ENCODE data around the gene TENT4A. TPM values are rescaled to one million over a fixed set of nuclear protein-coding genes. Genes with fewer than 3 reads are reported as not detected.

The TENT4A gene
- total and polyA plus RNA-seq, 2 of the 4 experiments (the other 2 are of a cell fraction) = 5.9 to 17.2 TPM

DNA sequence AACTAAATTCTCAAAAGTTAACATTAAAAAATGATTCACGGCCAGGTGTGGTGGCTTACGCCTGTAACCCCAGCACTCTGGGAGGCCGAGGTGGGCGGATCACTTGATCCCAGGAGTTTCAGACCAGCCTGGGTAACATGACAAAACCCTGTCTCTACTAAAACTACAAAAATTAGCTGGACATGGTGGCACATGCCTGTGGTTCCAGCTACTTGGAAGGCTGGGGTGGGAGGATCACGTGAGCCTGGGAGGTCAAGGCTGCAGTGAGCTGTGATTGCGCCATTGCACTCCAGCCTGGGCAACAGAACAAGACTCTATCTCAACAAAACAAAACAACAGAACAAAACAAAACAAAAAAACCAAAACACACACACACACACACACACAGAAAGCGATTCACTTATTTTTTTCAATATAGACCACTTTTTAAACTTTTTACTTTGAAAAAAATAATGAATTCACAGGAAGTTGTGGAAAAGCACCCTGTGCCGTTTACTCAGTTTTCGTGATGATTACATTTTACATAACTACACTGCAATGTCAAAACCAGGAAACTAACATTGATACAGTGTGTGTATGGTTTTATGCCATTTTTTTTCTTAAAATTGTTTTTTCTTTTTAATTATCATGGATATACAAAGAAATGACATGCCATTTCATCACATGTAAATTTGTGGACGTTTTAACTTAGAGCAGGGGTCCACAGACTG, 73.7 kb downstream of the TENT4A start:
- in situ Hi-C loops (cut with MboI; ENCODE audit: low sequenced_read_pairs) (no loop called here), dilution Hi-C loops (cut with HindIII; ENCODE audit: low sequenced_read_pairs, unreplicated experiment) (no loop called here), intact Hi-C loops (cut with micrococcal nuclease) (no loop called here)
- peak; percentile 55; the same call in 1 of the 2 replicates for TF ChIP-seq BHLHE40 (IDR thresholded peaks at IDR 0.05; ENCODE audit: low read depth, low read length)
- TF ChIP-seq, protein P1, sequence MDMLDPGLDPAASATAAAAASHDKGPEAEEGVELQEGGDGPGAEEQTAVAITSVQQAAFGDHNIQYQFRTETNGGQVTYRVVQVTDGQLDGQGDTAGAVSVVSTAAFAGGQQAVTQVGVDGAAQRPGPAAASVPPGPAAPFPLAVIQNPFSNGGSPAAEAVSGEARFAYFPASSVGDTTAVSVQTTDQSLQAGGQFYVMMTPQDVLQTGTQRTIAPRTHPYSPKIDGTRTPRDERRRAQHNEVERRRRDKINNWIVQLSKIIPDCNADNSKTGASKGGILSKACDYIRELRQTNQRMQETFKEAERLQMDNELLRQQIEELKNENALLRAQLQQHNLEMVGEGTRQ (IDR thresholded peaks at IDR 0.05; ENCODE audit: low read depth, low read length) = peak; percentile 54
- TF ChIP-seq RFX5 (IDR thresholded peaks at IDR 0.05; ENCODE audit: low read depth, low read length) = no peak
- peak; percentile 64 for TF ChIP-seq CEBPB (IDR thresholded peaks at IDR 0.05; ENCODE audit: low read depth, low read length)
- no peak for TF ChIP-seq RCOR1 (IDR thresholded peaks at IDR 0.05; ENCODE audit: insufficient replicate concordance, low read length)
- Histone ChIP-seq H3K9ac (ENCODE audit: low read depth, low read length) (no peak overlapping the region), H4K20me1 (ENCODE audit: insufficient read depth, low read length) (no peaks in the 10 kb centered on the region), H3K36me3 (ENCODE audit: control insufficient read depth, insufficient read depth, low read length) (no peaks in the 10 kb centered on the region), H3K4ac (ENCODE audit: low read depth, low read length) (no peak overlapping the region), H3K4me3 (ENCODE audit: insufficient read depth, low read depth, low read length) (no peak overlapping the region), H3K9me1 (ENCODE audit: insufficient read depth, low read length) (no peaks in the 10 kb centered on the region), H3K56ac (ENCODE audit: extremely low read depth, insufficient read depth, low read length) (no peak overlapping the region), H2BK20ac (ENCODE audit: low read depth, low read length) (no peak overlapping the region), H3K4me1 (ENCODE audit: control insufficient read depth, insufficient read depth, low read length) (no peaks in the 10 kb centered on the region), H2AK9ac (replicated peaks; ENCODE audit: low read depth, low read length, poor library complexity) (no peak overlapping the region), H4K91ac (ENCODE audit: insufficient read depth, low read depth, low read length) (no peak overlapping the region), H2AFZ (replicated peaks; ENCODE audit: low read length, poor library complexity) (no peak overlapping the region), H2BK120ac (ENCODE audit: low read depth, low read length) (no peak overlapping the region), H4K8ac (ENCODE audit: low read depth in 2 of 2, low read length in 2 of 2) (no peak overlapping the region), H3K79me1 (ENCODE audit: low read depth in 1 of 2, low read length in 2 of 2) (no peaks in the 10 kb centered on the region), H3K23ac (ENCODE audit: low read depth, low read length) (no peak overlapping the region), H3K27me3 (ENCODE audit: control insufficient read depth, insufficient read depth, low read length) (peaks cover 3% of the 10 kb centered on the region; the same call in 1 of the 2 replicates), H2BK5ac (ENCODE audit: low read depth, low read length, poor library complexity, severe bottlenecking) (no peak overlapping the region), H2BK15ac (ENCODE audit: low read depth, low read length) (no peak overlapping the region), H3K4me2 (ENCODE audit: low read depth, low read length) (no peak overlapping the region), H2AK5ac (ENCODE audit: low read depth, low read length) (no peak overlapping the region), H3K18ac (ENCODE audit: low read depth, low read length) (no peak overlapping the region), H3K14ac (replicated peaks; ENCODE audit: low read depth, low read length) (no peak overlapping the region), H3K27ac (ENCODE audit: insufficient read depth, low read length) (no peak overlapping the region), H3K9me3 (ENCODE audit: control insufficient read depth, insufficient read depth, low read length) (no peaks in the 10 kb centered on the region), H4K5ac (ENCODE audit: low read depth, low read length) (no peak overlapping the region)
- ATAC-seq (ENCODE audit: low read depth) = peak; percentile 49
- BruUV-seq (replicated peaks) = no TSS peak
- WGBS, 2 experiments (ENCODE audit: extremely low coverage in 2 of 2, insufficient read length in 1 of 2) = no CpG with 5 or more reads among the region's 10 CpGs
- POLR2A ChIA-PET (ENCODE audit: unreplicated experiment) = no interaction called here
- peak; percentile 12 for DNase-seq
- CTCF ChIA-PET = interaction anchor here (0.6 to 1.3 kb wide), 3 partner anchors 22 to 969 kb away, joined by 3 read pairs; no protein-coding TSS in a partner anchor
